Neural cell (in vitro differentiated cells): ENCODE data around the gene MRTFB.

Experiments
- CTCF ChIP-seq: fragments of 450-650 bp; IDR thresholded peaks from 2 replicates; pipeline ENCODE4 v1.5.1; 2014; ENCODE audit warnings: antibody characterized with exemption, mild to moderate bottlenecking, moderate library complexity; ENCODE audit not compliant: poor library complexity, severe bottlenecking
- EP300 ChIP-seq: fragments of 450-650 bp; conservative IDR thresholded peaks from 2 replicates; pipeline ENCODE4 v1.6.1; 2014; ENCODE audit warnings: antibody characterized with exemption, mild to moderate bottlenecking, moderate library complexity; ENCODE audit not compliant: poor library complexity, severe bottlenecking
- EZH2 ChIP-seq: fragments of 200-600, 300-800 bp; shearing (Covaris generic), sonication (generic); IDR thresholded peaks from 2 replicates; pipeline ENCODE4 v1.6.1; 2014; ENCODE audit warnings: antibody characterized with exemption, low read length, borderline replicate concordance, mild to moderate bottlenecking; ENCODE audit not compliant: insufficient read depth, poor library complexity, severe bottlenecking
- MXI1 ChIP-seq: fragments of 450-650 bp; conservative IDR thresholded peaks from 2 replicates; pipeline ENCODE4 v1.6.1; 2014; ENCODE audit warnings: antibody characterized with exemption, mild to moderate bottlenecking; ENCODE audit not compliant: poor library complexity, severe bottlenecking
- POLR2AphosphoS5 ChIP-seq: IDR thresholded peaks from 2 replicates; pipeline ENCODE4 v1.6.1; 2012
- RAD21 ChIP-seq: fragments of 450-650 bp; conservative IDR thresholded peaks from 2 replicates; pipeline ENCODE4 v1.6.1; 2014; ENCODE audit warnings: antibody characterized with exemption, mild to moderate bottlenecking, moderate library complexity
- REST ChIP-seq: IDR thresholded peaks from 2 replicates; pipeline ENCODE4 v1.6.1; 2012; ENCODE audit warnings: borderline replicate concordance
- SMC3 ChIP-seq: fragments of 450-650 bp; conservative IDR thresholded peaks from 2 replicates; pipeline ENCODE4 v1.6.1; 2014; ENCODE audit warnings: antibody characterized with exemption, mild to moderate bottlenecking, moderate library complexity; ENCODE audit not compliant: poor library complexity
- TAF1 ChIP-seq: IDR thresholded peaks from 2 replicates; pipeline ENCODE4 v1.6.1; 2012; ENCODE audit warnings: low read depth

GRCh38 chr16:14077918-14078317 lies 6.8 kb downstream of the MRTFB start:
- no peak for TF ChIP-seq CTCF
- no peak for TF ChIP-seq SMC3
- no peak for TF ChIP-seq EP300
- TF ChIP-seq EZH2, result no peak
- no peak for TF ChIP-seq REST
- no peak for TF ChIP-seq POLR2AphosphoS5
- no peak for TF ChIP-seq TAF1
- TF ChIP-seq RAD21, result no peak
- no peak for TF ChIP-seq MXI1
